Stimulated activated CD4-positive, alpha-beta T cell treated with anti-CD3 and anti-CD28 coated beads, Interleukin-4, amount 100 ng/mL, for 24 hours (primary cell): ENCODE data around the gene CPNE5.
A peak's percentile ranks its signal among the peaks of the same experiment; 100 is the strongest.

Experiments used
- DNase-seq: peaks from one replicate; pipeline ENCODE4 v3.0.0-alpha.2; 2020

CPNE5 gene

GRCh38 chr6:36758516-36759147 is 80.6 kb downstream of the CPNE5 start:
- no peak for DNase-seq

GRCh38 chr6:36757943-36758508 is 81.2 kb downstream of the CPNE5 start:
- no peak for DNase-seq

GRCh38 chr6:36757206-36757605 is 82.0 kb downstream of the CPNE5 start:
- peak; percentile 42 for DNase-seq

- DNase-seq: no peak
Observed at GRCh38 chr6:36756786-36757185, 82.5 kb downstream of the CPNE5 start.

GRCh38 chr6:36755435-36756348 is 83.6 kb downstream of the CPNE5 start:
- DNase-seq: peak; percentile 84

- no peak for DNase-seq
Observed at GRCh38 chr6:36754582-36755434, 84.4 kb downstream of the CPNE5 start.

GRCh38 chr6:36753671-36754405 is 85.4 kb downstream of the CPNE5 start:
- DNase-seq: no peak

GRCh38 chr6:36752886-36753506 is 86.2 kb downstream of the CPNE5 start:
- no peak for DNase-seq

GRCh38 chr6:36752187-36752885 is 86.9 kb downstream of the CPNE5 start:
- DNase-seq: peak; percentile 24

GRCh38 chr6:36751833-36752186 is 87.4 kb downstream of the CPNE5 start:
- DNase-seq: no peak

GRCh38 chr6:36751091-36751490 is 88.2 kb downstream of the CPNE5 start:
- no peak for DNase-seq

GRCh38 chr6:36749829-36750489 is 89.3 kb downstream of the CPNE5 start:
- DNase-seq: no peak

- DNase-seq: no peak
Observed at GRCh38 chr6:36746251-36746650, 93.0 kb downstream of the CPNE5 start.

- no peak for DNase-seq
Observed at GRCh38 chr6:36745836-36746235, 93.4 kb downstream of the CPNE5 start.

- DNase-seq: no peak
Observed at GRCh38 chr6:36745283-36745682, 94.0 kb downstream of the CPNE5 start.

GRCh38 chr6:36744304-36744673 is 95.0 kb downstream of the CPNE5 start:
- DNase-seq: no peak

- no peak for DNase-seq
Observed at GRCh38 chr6:36743538-36744303, 95.5 kb downstream of the CPNE5 start.

- DNase-seq: no peak
Observed at GRCh38 chr6:36743032-36743431, 96.2 kb downstream of the CPNE5 start.

GRCh38 chr6:36742146-36742545 is 97.1 kb downstream of the CPNE5 start:
- no peak for DNase-seq

GRCh38 chr6:36740818-36741179 is 98.4 kb downstream of the CPNE5 start:
- DNase-seq: no peak
